ENCODE data around the gene WNT9B. TPM values are rescaled to one million over a fixed set of nuclear protein-coding genes. Genes with fewer than 3 reads are reported as not detected.

Gene WNT9B
- total RNA-seq, 1 experiment from 2014 or later = not detected

- in situ Hi-C loops (cut with HindIII; ENCODE audit: low sequenced_read_pairs) = loop anchor here (5.0 kb wide), 1 partner anchor 62 kb away; no protein-coding TSS in a partner anchor
- DNase-seq (ENCODE audit: low spot score) = no peak
Observed at GRCh38 chr17:46874906-46875305, 23.5 kb downstream of the WNT9B start.

GRCh38 chr17:46875849-46876352 is 24.5 kb downstream of the WNT9B start:
- DNase-seq (ENCODE audit: low spot score) = no peak
- in situ Hi-C loops (cut with HindIII; ENCODE audit: low sequenced_read_pairs) = loop anchor here (5.0 kb wide), 1 partner anchor 61 kb away; no protein-coding TSS in a partner anchor

- in situ Hi-C loops (cut with HindIII; ENCODE audit: low sequenced_read_pairs) = loop anchor here (5.0 kb wide), 1 partner anchor 61 kb away; no protein-coding TSS in a partner anchor
- DNase-seq (ENCODE audit: low spot score) = peak; percentile 92
Observed at GRCh38 chr17:46876353-46876887, 25.0 kb downstream of the WNT9B start.

GRCh38 chr17:46876926-46877325 is 25.5 kb downstream of the WNT9B start:
- in situ Hi-C loops (cut with HindIII; ENCODE audit: low sequenced_read_pairs) = loop anchor here (5.0 kb wide), 1 partner anchor 60 kb away; no protein-coding TSS in a partner anchor
- DNase-seq (ENCODE audit: low spot score) = no peak

- in situ Hi-C loops (cut with HindIII; ENCODE audit: low sequenced_read_pairs) = loop anchor here (5.0 kb wide), 1 partner anchor 60 kb away; no protein-coding TSS in a partner anchor
- peak; percentile 1 for DNase-seq (ENCODE audit: low spot score)
Observed at GRCh38 chr17:46877466-46877865, 26.1 kb downstream of the WNT9B start.

- in situ Hi-C loops (cut with HindIII; ENCODE audit: low sequenced_read_pairs) = loop anchor here (5.0 kb wide), 1 partner anchor 59 kb away; no protein-coding TSS in a partner anchor
- DNase-seq (ENCODE audit: low spot score) = no peak
Observed at GRCh38 chr17:46878055-46878454, 26.7 kb downstream of the WNT9B start.

- in situ Hi-C loops (cut with HindIII; ENCODE audit: low sequenced_read_pairs) = loop anchor here (5.0 kb wide), 1 partner anchor 58 kb away; no protein-coding TSS in a partner anchor
- DNase-seq (ENCODE audit: low spot score) = no peak
Observed at GRCh38 chr17:46879101-46879500, 27.7 kb downstream of the WNT9B start.

- in situ Hi-C loops (cut with HindIII; ENCODE audit: low sequenced_read_pairs) = no loop called here
- no peak for DNase-seq (ENCODE audit: low spot score)
Observed at GRCh38 chr17:46881015-46881414, 29.6 kb downstream of the WNT9B start.

GRCh38 chr17:46882666-46883065 is 31.3 kb downstream of the WNT9B start:
- in situ Hi-C loops (cut with HindIII; ENCODE audit: low sequenced_read_pairs) = no loop called here
- DNase-seq (ENCODE audit: low spot score) = no peak

GRCh38 chr17:46883871-46884520 is 32.6 kb downstream of the WNT9B start:
- in situ Hi-C loops (cut with HindIII; ENCODE audit: low sequenced_read_pairs) = no loop called here
- no peak for DNase-seq (ENCODE audit: low spot score)

GRCh38 chr17:46884552-46884951 is 33.2 kb downstream of the WNT9B start:
- no peak for DNase-seq (ENCODE audit: low spot score)
- in situ Hi-C loops (cut with HindIII; ENCODE audit: low sequenced_read_pairs) = no loop called here

GRCh38 chr17:46885415-46886309 is 34.3 kb downstream of the WNT9B start:
- in situ Hi-C loops (cut with HindIII; ENCODE audit: low sequenced_read_pairs) = no loop called here
- no peak for DNase-seq (ENCODE audit: low spot score)

GRCh38 chr17:46886310-46886663 is 34.9 kb downstream of the WNT9B start:
- in situ Hi-C loops (cut with HindIII; ENCODE audit: low sequenced_read_pairs) = no loop called here
- no peak for DNase-seq (ENCODE audit: low spot score)

GRCh38 chr17:46887717-46888116 is 36.3 kb downstream of the WNT9B start:
- DNase-seq (ENCODE audit: low spot score) = no peak
- in situ Hi-C loops (cut with HindIII; ENCODE audit: low sequenced_read_pairs) = no loop called here

GRCh38 chr17:46888727-46889126 is 37.3 kb downstream of the WNT9B start:
- no peak for DNase-seq (ENCODE audit: low spot score)
- in situ Hi-C loops (cut with HindIII; ENCODE audit: low sequenced_read_pairs) = no loop called here

- no peak for DNase-seq (ENCODE audit: low spot score)
- in situ Hi-C loops (cut with HindIII; ENCODE audit: low sequenced_read_pairs) = no loop called here
Observed at GRCh38 chr17:46889519-46889918, 38.1 kb downstream of the WNT9B start.

- no peak for DNase-seq (ENCODE audit: low spot score)
- in situ Hi-C loops (cut with HindIII; ENCODE audit: low sequenced_read_pairs) = no loop called here
Observed at GRCh38 chr17:46889992-46890564, 38.7 kb downstream of the WNT9B start.

- no peak for DNase-seq (ENCODE audit: low spot score)
- in situ Hi-C loops (cut with HindIII; ENCODE audit: low sequenced_read_pairs) = no loop called here
Observed at GRCh38 chr17:46890638-46891037, 39.3 kb downstream of the WNT9B start.

GRCh38 chr17:46892192-46892703 is 40.9 kb downstream of the WNT9B start:
- no peak for DNase-seq (ENCODE audit: low spot score)
- in situ Hi-C loops (cut with HindIII; ENCODE audit: low sequenced_read_pairs) = no loop called here

Measured in G401 (cell line).